Liver (tissue), 9 donors: ENCODE data around the gene FCRL6. TPM values are rescaled to one million over a fixed set of nuclear protein-coding genes. Genes with fewer than 3 reads are reported as not detected.

Source experiments
- DNase-seq: peaks from one replicate; pipeline ENCODE4 v3.0.0-alpha.2; 2017; ENCODE audit warnings: low spot score
- H3K27ac ChIP-seq, 2 donors: one replicate each; pipeline ENCODE4 v1.7.0; 2013; ENCODE audit warnings: inconsistent platforms in 2 of 2, low read length in 2 of 2, control low read depth in 1 of 2, low read depth in 1 of 2, mild to moderate bottlenecking in 1 of 2
- H3K27me3 ChIP-seq, 4 donors: one replicate each; pipeline versions ENCODE4 v1.6.1 to v1.7.0; 2013; ENCODE audit warnings: low read length in 3 of 4, inconsistent platforms in 1 of 4, mild to moderate bottlenecking in 1 of 4, moderate library complexity in 1 of 4; ENCODE audit not compliant: control insufficient read depth in 4 of 4, insufficient read depth in 4 of 4
- H3K36me3 ChIP-seq, 4 donors: one replicate each; pipeline versions ENCODE4 v1.6.1 to v1.7.0; 2013; ENCODE audit warnings: low read length in 3 of 4, mild to moderate bottlenecking in 3 of 4, low read depth in 1 of 4, moderate library complexity in 1 of 4; ENCODE audit not compliant: control insufficient read depth in 4 of 4, insufficient read depth in 3 of 4
- H3K4me1 ChIP-seq, 4 donors: one replicate each; pipeline versions ENCODE4 v1.6.1 to v1.7.0; 2013; ENCODE audit warnings: low read length in 3 of 4, mild to moderate bottlenecking in 3 of 4, moderate library complexity in 1 of 4; ENCODE audit not compliant: control insufficient read depth in 4 of 4, insufficient read depth in 4 of 4
- H3K4me3 ChIP-seq, 3 donors: one replicate each; pipeline versions ENCODE4 v1.6.1 to v1.7.0; 2013; ENCODE audit warnings: low read length in 3 of 3, control low read depth in 1 of 3, low read depth in 1 of 3, mild to moderate bottlenecking in 1 of 3
- H3K9ac ChIP-seq, 2 donors: one replicate each; pipeline ENCODE4 v1.7.0; 2013; ENCODE audit warnings: low read length in 2 of 2, mild to moderate bottlenecking in 2 of 2, moderate library complexity in 2 of 2, control low read depth in 1 of 2, low read depth in 1 of 2
- H3K9me3 ChIP-seq, 4 donors: one replicate each; pipeline versions ENCODE4 v1.6.1 to v1.7.0; 2013; ENCODE audit warnings: low read length in 3 of 4; ENCODE audit not compliant: control insufficient read depth in 4 of 4
- EGR1 ChIP-seq, 2 donors: IDR thresholded peaks; 2 replicates each; pipeline ENCODE4 v1.6.1; 2016 to 2018; ENCODE audit warnings: antibody characterized with exemption in 2 of 2, low read depth in 2 of 2
- FOXA1 ChIP-seq: IDR thresholded peaks from 2 replicates; pipeline ENCODE4 v1.6.1; 2016; ENCODE audit warnings: antibody characterized with exemption
- FOXA2 ChIP-seq: IDR thresholded peaks from 2 replicates; pipeline ENCODE4 v1.6.1; 2016; ENCODE audit warnings: antibody characterized with exemption
- GABPA ChIP-seq, 2 donors: IDR thresholded peaks in 1 of 2; conservative IDR thresholded peaks in 1 of 2; 2 replicates each; pipeline ENCODE4 v1.6.1; 2016; ENCODE audit warnings: antibody characterized with exemption in 2 of 2, mild to moderate bottlenecking in 1 of 2, moderate library complexity in 1 of 2
- HNF4A ChIP-seq, 2 donors: conservative IDR thresholded peaks; 2 replicates each; pipeline ENCODE4 v1.6.1; 2016; ENCODE audit warnings: antibody characterized with exemption in 2 of 2, mild to moderate bottlenecking in 2 of 2
- HNF4G ChIP-seq: IDR thresholded peaks from 2 replicates; pipeline ENCODE4 v1.6.1; 2016; ENCODE audit warnings: antibody characterized with exemption
- JUND ChIP-seq, 2 donors: IDR thresholded peaks; 2 replicates each; pipeline ENCODE4 v1.6.1; 2016; ENCODE audit warnings: antibody characterized with exemption in 2 of 2
- NR2F2 ChIP-seq: IDR thresholded peaks from 2 replicates; pipeline ENCODE4 v1.6.1; 2016; ENCODE audit warnings: antibody characterized with exemption
- RAD21 ChIP-seq, 2 donors: IDR thresholded peaks; 2 replicates each; pipeline ENCODE4 v1.6.1; 2016; ENCODE audit warnings: antibody characterized with exemption in 2 of 2, mild to moderate bottlenecking in 2 of 2
- RXRA ChIP-seq, 2 donors: IDR thresholded peaks; 2 replicates each; pipeline ENCODE4 v1.6.1; 2017 to 2018; ENCODE audit warnings: antibody characterized with exemption in 2 of 2, mild to moderate bottlenecking in 1 of 2
- SP1 ChIP-seq: IDR thresholded peaks from 2 replicates; pipeline ENCODE4 v1.6.1; 2018; ENCODE audit warnings: antibody characterized with exemption, mild to moderate bottlenecking
- TAF1 ChIP-seq: conservative IDR thresholded peaks from 2 replicates; pipeline ENCODE4 v1.6.1; 2016; ENCODE audit warnings: antibody characterized with exemption, mild to moderate bottlenecking
- YY1 ChIP-seq: IDR thresholded peaks from 2 replicates; pipeline ENCODE4 v1.6.1; 2016; ENCODE audit warnings: antibody characterized with exemption, mild to moderate bottlenecking
- WGBS: extraction: QIAGEN DNeasy Blood & Tissue Kit; methylation state at CpG from one replicate; pipeline ENCODE4 v1.1.7; 2013; 5-methylcytosine and 5-hydroxymethylcytosine counted together
- polyA plus RNA-seq, 2 donors: library from polyadenylated mRNA; stranded (reverse) in 1 of 2; unstranded in 1 of 2; fragments of 200-250 nt in 1 of 2; fragments of >200 nt in 1 of 2; fragmentation: Nextera tagmentation in 1 of 2; extraction: Ambion mirVana in 1 of 2; gene quantifications; one replicate each; pipeline versions ENCODE4 v1.2.1 to v1.2.3, GENCODE V29; 2013 to 2015
- total RNA-seq, 2 donors: library from RNA; depleted of rRNA; stranded (reverse); fragments of >200 nt; gene quantifications; one replicate each; pipeline ENCODE4 v1.2.3, GENCODE V29; 2014
- TF ChIP-seq, protein P1 (sequence below): IDR thresholded peaks from 2 replicates; pipeline ENCODE4 v1.6.1; 2016; ENCODE audit warnings: antibody characterized with exemption
- TF ChIP-seq, protein P2 (sequence below): IDR thresholded peaks from 2 replicates; pipeline ENCODE4 v1.6.1; 2016; ENCODE audit warnings: antibody characterized with exemption
- TF ChIP-seq, protein P3 (sequence below): fragments of 150-350 bp; IDR thresholded peaks from 2 replicates; pipeline ENCODE4 v1.5.1; 2017; ENCODE audit warnings: improper control_type of control experiment, low read depth, low read length; ENCODE audit not compliant: missing input control
- TF ChIP-seq, protein P4 (sequence below): IDR thresholded peaks from 2 replicates; pipeline ENCODE4 v1.6.1; 2016; ENCODE audit warnings: antibody characterized with exemption, mild to moderate bottlenecking
- TF ChIP-seq, protein P5 (sequence below): IDR thresholded peaks from 2 replicates; pipeline ENCODE4 v1.6.1; 2016; ENCODE audit warnings: antibody characterized with exemption
- donor health status: healthy.
- donor health status: healthy.
- donor health status: healthy.
- donor health status: healthy.
- donor health status: healthy.

FCRL6 gene
- total and polyA plus RNA-seq, 4 donors = 0.09 to 2.7 (median 0.71) TPM

DNA sequence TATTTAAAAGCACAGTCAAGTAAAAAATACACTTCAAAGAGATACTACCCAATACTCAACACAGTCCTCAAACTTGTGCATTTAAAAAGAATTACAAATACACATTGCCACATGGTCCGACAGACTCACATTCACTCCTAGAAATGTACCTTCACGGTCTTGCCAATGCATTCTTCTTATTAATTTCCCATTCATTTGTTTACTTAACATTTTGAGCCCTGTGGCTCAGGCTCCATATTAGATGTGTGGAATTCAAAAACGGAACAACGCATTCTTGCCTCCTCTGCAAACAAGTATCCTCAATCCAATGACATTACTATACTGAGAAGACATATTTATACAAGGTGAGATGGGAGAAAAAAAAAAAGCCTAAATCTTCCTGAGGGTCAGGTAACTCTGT is 23.9 kb upstream of the FCRL6 start (continued):
- TF ChIP-seq, protein P1, sequence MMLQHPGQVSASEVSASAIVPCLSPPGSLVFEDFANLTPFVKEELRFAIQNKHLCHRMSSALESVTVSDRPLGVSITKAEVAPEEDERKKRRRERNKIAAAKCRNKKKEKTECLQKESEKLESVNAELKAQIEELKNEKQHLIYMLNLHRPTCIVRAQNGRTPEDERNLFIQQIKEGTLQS = no peak
- TF ChIP-seq HNF4G (no peak), FOXA2 (no peak), FOXA1 (no peak), NR2F2 (no peak), RXRA (IDR thresholded peaks at IDR 0.05) (no peak)
- TF ChIP-seq, protein P2, sequence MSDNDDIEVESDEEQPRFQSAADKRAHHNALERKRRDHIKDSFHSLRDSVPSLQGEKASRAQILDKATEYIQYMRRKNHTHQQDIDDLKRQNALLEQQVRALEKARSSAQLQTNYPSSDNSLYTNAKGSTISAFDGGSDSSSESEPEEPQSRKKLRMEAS = no peak

DNA sequence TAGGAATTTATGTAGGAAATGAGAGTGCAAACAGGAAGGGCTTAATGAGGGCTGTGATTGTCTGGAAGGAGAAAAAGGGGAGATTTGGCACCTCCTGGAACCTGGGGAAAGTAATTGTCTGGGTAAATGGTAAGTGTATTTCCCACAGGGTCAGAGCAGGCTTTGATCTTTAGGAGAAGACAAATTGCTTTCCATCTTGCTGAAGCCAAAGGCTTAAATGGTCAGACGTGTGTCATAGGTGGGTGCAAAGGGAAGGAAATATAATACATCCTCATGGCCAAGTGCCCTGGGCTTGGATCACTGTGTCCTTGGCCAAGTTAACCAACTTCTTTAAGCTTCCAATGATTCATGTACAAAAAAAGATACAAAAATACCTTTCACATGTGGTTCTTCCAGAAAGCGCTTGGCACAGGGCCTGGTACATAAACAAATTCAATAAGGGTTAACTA is 22.7 kb upstream of the FCRL6 start:
- peaks cover 3 to 36% (median 12%) of the 10 kb centered on the region in 4 donors for H3K4me1 ChIP-seq
- no peak for DNase-seq
- H3K9me3 ChIP-seq = no peaks in the 10 kb centered on the region
- no peak overlapping the region for H3K4me3 ChIP-seq
- no peaks in the 10 kb centered on the region for H3K36me3 ChIP-seq
- 84% methylated on average over 2 of the region's 2 CpGs for WGBS
- H3K27ac ChIP-seq = no peak overlapping the region
- H3K27me3 ChIP-seq = no peaks in the 10 kb centered on the region
- no peak overlapping the region for H3K9ac ChIP-seq
- TF ChIP-seq RAD21 (IDR thresholded peaks at IDR 0.05) = no peak

DNA sequence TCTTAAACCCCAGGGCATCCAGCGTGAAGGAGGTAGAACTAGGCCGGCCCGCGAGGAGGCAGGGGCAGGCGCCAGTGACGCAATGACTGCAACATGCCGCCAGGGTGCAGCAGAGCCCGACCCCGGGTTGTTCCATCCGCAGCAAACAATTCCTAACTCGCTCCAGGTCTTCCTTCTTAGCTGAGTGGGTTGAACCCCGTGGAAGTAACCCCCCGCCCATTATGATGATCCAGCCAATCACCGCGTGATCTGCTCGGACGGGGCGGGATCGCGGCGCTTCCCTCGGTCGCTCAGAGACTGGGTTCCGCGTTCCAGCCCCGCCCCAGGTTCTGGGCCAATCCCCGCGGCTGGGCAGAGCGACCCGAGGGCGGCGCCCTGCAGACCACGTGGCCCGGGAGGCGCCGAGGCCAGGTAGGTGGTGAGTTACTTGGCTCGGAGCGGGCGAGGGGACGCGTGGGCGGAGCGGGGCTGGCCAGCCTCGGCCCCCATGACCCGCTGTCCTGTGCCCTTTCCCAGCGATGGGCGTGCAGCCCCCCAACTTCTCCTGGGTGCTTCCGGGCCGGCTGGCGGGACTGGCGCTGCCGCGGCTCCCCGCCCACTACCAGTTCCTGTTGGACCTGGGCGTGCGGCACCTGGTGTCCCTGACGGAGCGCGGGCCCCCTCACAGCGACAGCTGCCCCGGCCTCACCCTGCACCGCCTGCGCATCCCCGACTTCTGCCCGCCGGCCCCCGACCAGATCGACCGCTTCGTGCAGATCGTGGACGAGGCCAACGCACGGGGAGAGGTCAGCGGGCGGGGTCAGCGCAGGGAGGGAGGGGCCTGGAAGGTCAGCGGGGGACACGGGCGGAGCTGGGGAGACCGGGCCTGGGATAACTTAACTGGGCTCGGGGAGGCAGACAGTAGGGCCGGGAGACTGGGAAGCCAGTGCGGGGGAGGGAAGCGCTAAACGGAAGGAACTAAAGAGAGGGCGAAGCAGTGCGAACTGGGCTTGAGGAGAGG is 21.3 kb upstream of the FCRL6 start, which contains the start of gene DUSP23:
DUSP23 (plus strand) TSS at position 380 of the 1,000 bp plus-strand sequence; CDS start at position 519, 139 bp downstream.
- H3K9me3 ChIP-seq = no peaks in the 10 kb centered on the region
- peak; percentile 91 for DNase-seq
- H3K4me3 ChIP-seq = peak within 1 kb of the TSS; percentile 68 to 85 (median 78)
- peaks cover 0 to 24% (median 8%) of the 10 kb centered on the region in 4 donors for H3K4me1 ChIP-seq
- H3K9ac ChIP-seq = peak within 1 kb of the TSS; percentile 40 to 66
- H3K27me3 ChIP-seq = no peaks in the 10 kb centered on the region
- under 1% methylated on average over 88 of the region's 88 CpGs for WGBS
- H3K36me3 ChIP-seq = no peaks in the 10 kb centered on the region
- TF ChIP-seq, protein P3, sequence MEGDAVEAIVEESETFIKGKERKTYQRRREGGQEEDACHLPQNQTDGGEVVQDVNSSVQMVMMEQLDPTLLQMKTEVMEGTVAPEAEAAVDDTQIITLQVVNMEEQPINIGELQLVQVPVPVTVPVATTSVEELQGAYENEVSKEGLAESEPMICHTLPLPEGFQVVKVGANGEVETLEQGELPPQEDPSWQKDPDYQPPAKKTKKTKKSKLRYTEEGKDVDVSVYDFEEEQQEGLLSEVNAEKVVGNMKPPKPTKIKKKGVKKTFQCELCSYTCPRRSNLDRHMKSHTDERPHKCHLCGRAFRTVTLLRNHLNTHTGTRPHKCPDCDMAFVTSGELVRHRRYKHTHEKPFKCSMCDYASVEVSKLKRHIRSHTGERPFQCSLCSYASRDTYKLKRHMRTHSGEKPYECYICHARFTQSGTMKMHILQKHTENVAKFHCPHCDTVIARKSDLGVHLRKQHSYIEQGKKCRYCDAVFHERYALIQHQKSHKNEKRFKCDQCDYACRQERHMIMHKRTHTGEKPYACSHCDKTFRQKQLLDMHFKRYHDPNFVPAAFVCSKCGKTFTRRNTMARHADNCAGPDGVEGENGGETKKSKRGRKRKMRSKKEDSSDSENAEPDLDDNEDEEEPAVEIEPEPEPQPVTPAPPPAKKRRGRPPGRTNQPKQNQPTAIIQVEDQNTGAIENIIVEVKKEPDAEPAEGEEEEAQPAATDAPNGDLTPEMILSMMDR = peak; percentile 99
- peak; percentile 91 to 96 for TF ChIP-seq RAD21 (IDR thresholded peaks at IDR 0.05)
- TF ChIP-seq SP1 = peak; percentile 91
- TF ChIP-seq YY1 = peak; percentile 75
- TF ChIP-seq JUND (IDR thresholded peaks at IDR 0.05) = no peak
- peak; percentile 45 for TF ChIP-seq FOXA2
- no peak for TF ChIP-seq TAF1
- TF ChIP-seq, protein P2 = peak; percentile 80
- TF ChIP-seq RXRA (IDR thresholded peaks at IDR 0.05) = peak; percentile 90 to 91
- TF ChIP-seq, protein P1 = peak; percentile 93
- TF ChIP-seq, protein P4, sequence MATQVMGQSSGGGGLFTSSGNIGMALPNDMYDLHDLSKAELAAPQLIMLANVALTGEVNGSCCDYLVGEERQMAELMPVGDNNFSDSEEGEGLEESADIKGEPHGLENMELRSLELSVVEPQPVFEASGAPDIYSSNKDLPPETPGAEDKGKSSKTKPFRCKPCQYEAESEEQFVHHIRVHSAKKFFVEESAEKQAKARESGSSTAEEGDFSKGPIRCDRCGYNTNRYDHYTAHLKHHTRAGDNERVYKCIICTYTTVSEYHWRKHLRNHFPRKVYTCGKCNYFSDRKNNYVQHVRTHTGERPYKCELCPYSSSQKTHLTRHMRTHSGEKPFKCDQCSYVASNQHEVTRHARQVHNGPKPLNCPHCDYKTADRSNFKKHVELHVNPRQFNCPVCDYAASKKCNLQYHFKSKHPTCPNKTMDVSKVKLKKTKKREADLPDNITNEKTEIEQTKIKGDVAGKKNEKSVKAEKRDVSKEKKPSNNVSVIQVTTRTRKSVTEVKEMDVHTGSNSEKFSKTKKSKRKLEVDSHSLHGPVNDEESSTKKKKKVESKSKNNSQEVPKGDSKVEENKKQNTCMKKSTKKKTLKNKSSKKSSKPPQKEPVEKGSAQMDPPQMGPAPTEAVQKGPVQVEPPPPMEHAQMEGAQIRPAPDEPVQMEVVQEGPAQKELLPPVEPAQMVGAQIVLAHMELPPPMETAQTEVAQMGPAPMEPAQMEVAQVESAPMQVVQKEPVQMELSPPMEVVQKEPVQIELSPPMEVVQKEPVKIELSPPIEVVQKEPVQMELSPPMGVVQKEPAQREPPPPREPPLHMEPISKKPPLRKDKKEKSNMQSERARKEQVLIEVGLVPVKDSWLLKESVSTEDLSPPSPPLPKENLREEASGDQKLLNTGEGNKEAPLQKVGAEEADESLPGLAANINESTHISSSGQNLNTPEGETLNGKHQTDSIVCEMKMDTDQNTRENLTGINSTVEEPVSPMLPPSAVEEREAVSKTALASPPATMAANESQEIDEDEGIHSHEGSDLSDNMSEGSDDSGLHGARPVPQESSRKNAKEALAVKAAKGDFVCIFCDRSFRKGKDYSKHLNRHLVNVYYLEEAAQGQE = peak; percentile 86
- TF ChIP-seq, protein P5, sequence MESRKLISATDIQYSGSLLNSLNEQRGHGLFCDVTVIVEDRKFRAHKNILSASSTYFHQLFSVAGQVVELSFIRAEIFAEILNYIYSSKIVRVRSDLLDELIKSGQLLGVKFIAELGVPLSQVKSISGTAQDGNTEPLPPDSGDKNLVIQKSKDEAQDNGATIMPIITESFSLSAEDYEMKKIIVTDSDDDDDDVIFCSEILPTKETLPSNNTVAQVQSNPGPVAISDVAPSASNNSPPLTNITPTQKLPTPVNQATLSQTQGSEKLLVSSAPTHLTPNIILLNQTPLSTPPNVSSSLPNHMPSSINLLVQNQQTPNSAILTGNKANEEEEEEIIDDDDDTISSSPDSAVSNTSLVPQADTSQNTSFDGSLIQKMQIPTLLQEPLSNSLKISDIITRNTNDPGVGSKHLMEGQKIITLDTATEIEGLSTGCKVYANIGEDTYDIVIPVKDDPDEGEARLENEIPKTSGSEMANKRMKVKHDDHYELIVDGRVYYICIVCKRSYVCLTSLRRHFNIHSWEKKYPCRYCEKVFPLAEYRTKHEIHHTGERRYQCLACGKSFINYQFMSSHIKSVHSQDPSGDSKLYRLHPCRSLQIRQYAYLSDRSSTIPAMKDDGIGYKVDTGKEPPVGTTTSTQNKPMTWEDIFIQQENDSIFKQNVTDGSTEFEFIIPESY = peak; percentile 75
- TF ChIP-seq FOXA1 = peak; percentile 53
- peak; percentile 95 to 97 for TF ChIP-seq EGR1 (IDR thresholded peaks at IDR 0.05; ENCODE audit: low read depth in 2 of 2)
- TF ChIP-seq GABPA (IDR thresholded peaks at IDR 0.05 in 1 of 2, conservative IDR thresholded peaks at IDR 0.05 in 1 of 2) = peak in 1 of 2 donors; percentile 64
- TF ChIP-seq HNF4A (conservative IDR thresholded peaks at IDR 0.05) = peak; percentile 24 to 41
- peak; percentile 74 for TF ChIP-seq NR2F2
- TF ChIP-seq HNF4G = no peak
- H3K27ac ChIP-seq = peak within 1 kb of the TSS; percentile 88 to 92
